Fibroblast of peridontal ligament (primary cell): ENCODE data around the gene TAX1BP3.

ENCODE experiments used
- DNase-seq: peaks from one replicate; pipeline ENCODE4 v3.0.0-alpha.2; 2010; ENCODE audit errors: extremely low read depth

TAX1BP3 gene

GRCh38 chr17:3626831-3627768 lies 41.3 kb downstream of the TAX1BP3 start:
- no peak for DNase-seq

GRCh38 chr17:3622977-3623594 lies 45.3 kb downstream of the TAX1BP3 start:
- DNase-seq: no peak

DNA sequence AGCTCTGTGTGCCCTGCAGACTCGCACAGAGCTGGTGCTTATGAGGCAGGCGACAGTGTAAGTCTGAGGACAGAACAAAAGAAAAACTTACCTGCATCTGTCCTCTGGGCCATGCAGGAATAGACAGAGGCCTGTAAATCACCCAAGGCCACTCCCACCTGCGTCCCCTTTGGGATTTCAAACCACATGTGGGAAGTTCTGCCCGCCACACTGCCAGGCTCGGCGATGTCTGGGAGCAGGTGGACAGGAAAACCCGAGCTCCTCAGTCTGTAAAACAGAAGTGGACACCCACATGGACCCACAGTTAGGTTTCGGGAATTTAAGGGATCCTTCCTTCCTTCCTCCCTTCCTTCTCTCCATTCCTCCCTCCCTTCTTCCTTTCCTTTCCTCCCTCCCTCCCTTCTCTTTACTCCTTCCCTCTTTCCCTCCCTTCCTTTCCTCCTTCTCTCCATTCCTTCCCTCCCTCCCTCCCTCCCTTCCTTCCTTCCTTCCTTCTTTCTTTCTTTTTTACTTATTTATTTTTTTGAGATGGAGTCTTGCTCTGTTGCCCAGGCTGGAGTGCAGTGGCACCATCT lies 47.1 kb downstream of the TAX1BP3 start:
- DNase-seq: no peak

DNA sequence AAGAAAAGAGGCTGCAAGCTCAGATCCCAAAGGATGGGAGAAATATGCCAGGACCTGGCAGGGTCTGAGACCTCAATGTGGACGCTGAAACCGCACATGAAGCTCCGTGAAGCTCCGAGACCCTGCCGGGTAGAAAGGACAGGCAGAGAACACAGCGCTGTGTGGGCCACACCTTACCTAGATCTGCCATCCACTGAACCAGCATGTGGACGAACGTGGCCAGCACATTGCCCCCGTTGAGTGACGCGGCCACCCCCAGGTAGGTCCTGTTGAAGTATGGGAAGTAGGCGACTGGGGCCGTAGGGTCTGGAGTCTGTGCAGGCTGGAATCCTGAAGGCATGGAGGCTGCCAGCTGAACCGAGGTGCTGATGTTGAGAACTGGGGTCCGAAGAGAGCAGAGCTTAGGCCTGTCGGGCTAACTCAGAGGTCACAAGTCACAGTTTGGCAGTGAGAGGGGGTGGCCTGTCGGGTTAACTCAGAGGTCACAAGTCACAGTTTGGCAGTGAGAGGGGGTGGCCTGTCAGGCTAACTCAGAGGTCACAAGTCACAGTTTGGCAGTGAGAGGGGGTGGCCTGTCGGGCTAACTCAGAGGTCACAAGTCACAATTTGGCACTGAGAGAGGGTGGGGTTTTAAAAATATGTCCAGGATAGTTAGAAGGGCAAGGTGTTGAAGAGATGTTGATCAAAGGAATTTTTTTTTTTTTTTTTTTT lies 53.1 kb downstream of the TAX1BP3 start:
- no peak for DNase-seq

- DNase-seq: no peak
Observed at GRCh38 chr17:3613124-3613523, 55.3 kb downstream of the TAX1BP3 start.
